NCI-H2081 treated with DMSO at 0.1 percent for 48 hours (cell line): ENCODE measurements around the gene P2RY14.

Experiments used
- DNase-seq: peaks from one replicate; lab custom pipeline; 2025; lab: John Stamatoyannopoulos, UW

Gene P2RY14

GRCh38 chr3:151300539-151300938 lies 22.2 kb upstream of the P2RY14 start:
- no peak for DNase-seq

GRCh38 chr3:151299006-151299405 lies 20.7 kb upstream of the P2RY14 start:
- DNase-seq, result no peak

GRCh38 chr3:151297429-151297828 lies 19.1 kb upstream of the P2RY14 start:
- no peak for DNase-seq

GRCh38 chr3:151296226-151296625 lies 17.9 kb upstream of the P2RY14 start:
- no peak for DNase-seq

GRCh38 chr3:151293127-151293526 lies 14.8 kb upstream of the P2RY14 start:
- no peak for DNase-seq

- DNase-seq, result no peak
Measured at GRCh38 chr3:151290673-151291072, 12.3 kb upstream of the P2RY14 start.

- no peak for DNase-seq
Measured at GRCh38 chr3:151289445-151289844, 11.1 kb upstream of the P2RY14 start.

GRCh38 chr3:151285940-151286339 lies 7.6 kb upstream of the P2RY14 start:
- no peak for DNase-seq

- DNase-seq, result no peak
Measured at GRCh38 chr3:151283907-151284461, 5.6 kb upstream of the P2RY14 start.

- DNase-seq, result no peak
Measured at GRCh38 chr3:151283387-151283786, 5.0 kb upstream of the P2RY14 start.

- DNase-seq, result peak; percentile 73
Measured at GRCh38 chr3:151282921-151283320, 4.6 kb upstream of the P2RY14 start.

GRCh38 chr3:151281671-151282324 lies 3.5 kb upstream of the P2RY14 start:
- DNase-seq, result no peak

GRCh38 chr3:151276687-151277042 lies 1.7 kb downstream of the P2RY14 start:
- DNase-seq, result no peak

GRCh38 chr3:151276038-151276686 lies 2.2 kb downstream of the P2RY14 start:
- DNase-seq, result no peak

- no peak for DNase-seq
Measured at GRCh38 chr3:151275091-151275490, 3.3 kb downstream of the P2RY14 start.

GRCh38 chr3:151269631-151270030 lies 8.7 kb downstream of the P2RY14 start:
- DNase-seq, result no peak

GRCh38 chr3:151268267-151269235 lies 9.8 kb downstream of the P2RY14 start:
- DNase-seq, result no peak

GRCh38 chr3:151267066-151267465 lies 11.3 kb downstream of the P2RY14 start:
- no peak for DNase-seq

- no peak for DNase-seq
Measured at GRCh38 chr3:151265866-151266265, 12.5 kb downstream of the P2RY14 start.

GRCh38 chr3:151265166-151265565 lies 13.2 kb downstream of the P2RY14 start:
- no peak for DNase-seq

GRCh38 chr3:151264605-151265004 lies 13.7 kb downstream of the P2RY14 start:
- DNase-seq, result no peak

- DNase-seq, result no peak
Measured at GRCh38 chr3:151262871-151263525, 15.3 kb downstream of the P2RY14 start.
